Esophagus (tissue), 2 donors: Measurements from ENCODE around the gene APLP2. TPM values are rescaled to one million over a fixed set of nuclear protein-coding genes. Genes with fewer than 3 reads are reported as not detected.
"Not testable (repeated sequence)": the region's sequence is repeated elsewhere in the genome, so short reads cannot be mapped to it uniquely, and the experiment has no call there.

Source experiments
- H3K27ac ChIP-seq, 2 donors: one replicate each; pipeline ENCODE4 v1.5.1; 2013; ENCODE audit warnings: low read depth in 2 of 2, mild to moderate bottlenecking in 2 of 2, inconsistent platforms in 1 of 2, low read length in 1 of 2, moderate library complexity in 1 of 2
- H3K27me3 ChIP-seq, 2 donors: one replicate each; pipeline ENCODE4 v1.6.1; 2013; ENCODE audit warnings: low read length in 2 of 2, control low read depth in 1 of 2, mild to moderate bottlenecking in 1 of 2; ENCODE audit not compliant: insufficient read depth in 2 of 2, control insufficient read depth in 1 of 2
- H3K36me3 ChIP-seq, 2 donors: one replicate each; pipeline ENCODE4 v1.6.1; 2013; ENCODE audit warnings: low read length in 1 of 2; ENCODE audit not compliant: control insufficient read depth in 2 of 2, insufficient read depth in 2 of 2
- H3K4me1 ChIP-seq, 2 donors: one replicate each; pipeline ENCODE4 v1.6.1; 2013; ENCODE audit warnings: low read length in 1 of 2; ENCODE audit not compliant: control insufficient read depth in 2 of 2, insufficient read depth in 2 of 2
- H3K4me3 ChIP-seq, 2 donors: one replicate each; pipeline ENCODE4 v1.5.1; 2013; ENCODE audit warnings: low read length in 2 of 2, mild to moderate bottlenecking in 2 of 2, low read depth in 1 of 2, moderate library complexity in 1 of 2
- H3K9me3 ChIP-seq, 2 donors: one replicate each; pipeline ENCODE4 v1.6.1; 2013; ENCODE audit warnings: mild to moderate bottlenecking in 2 of 2, low read depth in 1 of 2, low read length in 1 of 2, moderate library complexity in 1 of 2; ENCODE audit not compliant: control insufficient read depth in 2 of 2, insufficient read depth in 1 of 2
- WGBS, 2 donors: extraction: QIAGEN DNeasy Blood & Tissue Kit; methylation state at CpG; one replicate each; pipeline ENCODE4 v1.1.7; 2013; 5-methylcytosine and 5-hydroxymethylcytosine counted together
- polyA plus RNA-seq, 2 donors: library from polyadenylated mRNA; stranded (reverse); fragments of 200-250 nt; gene quantifications; one replicate each; pipeline ENCODE4 v1.2.3, GENCODE V29; 2013
- donor health status: healthy with polysubstance abuse.
- donor health status: Bipolar disorder and iron deficiency.

The APLP2 gene
- 10 to 100 TPM; 48.9 to 80.5 TPM for polyA plus RNA-seq

GRCh38 chr11:130069659-130070108 is at the start of gene APLP2:
TSS of gene APLP2 (plus strand) at chr11:130069894. CDS start at chr11:130069978, 84 bp downstream.
- peak within 1 kb of the TSS; percentile 83 to 98 for H3K4me3 ChIP-seq
- no peaks in the 10 kb centered on the region for H3K9me3 ChIP-seq
- no peaks in the 10 kb centered on the region for H3K36me3 ChIP-seq
- H3K27ac ChIP-seq, result peak within 1 kb of the TSS; percentile 96 to 98
- 0 to 1% methylated on average over 25 to 51 of the region's 51 CpGs for WGBS, 2 donors
- H3K27me3 ChIP-seq, result no peaks in the 10 kb centered on the region
- peaks cover 0 to 7% of the 10 kb centered on the region in 2 donors for H3K4me1 ChIP-seq

- 88 to 90% methylated on average over 4 of the region's 4 CpGs for WGBS, 2 donors
- Histone ChIP-seq H3K4me3 (no peak overlapping the region), H3K27me3 (no peaks in the 10 kb centered on the region), H3K4me1 (peaks cover 0 to 4% of the 10 kb centered on the region in 2 donors), H3K27ac (no peak overlapping the region), H3K9me3 (no peaks in the 10 kb centered on the region), H3K36me3 (no peaks in the 10 kb centered on the region)
Observed at GRCh38 chr11:130020323-130020722, 49.4 kb upstream of the APLP2 start.

- H3K4me1 ChIP-seq, H3K27ac ChIP-seq, H3K9me3 ChIP-seq, H3K36me3 ChIP-seq, H3K4me3 ChIP-seq, H3K27me3 ChIP-seq: not testable (repeated sequence)
- 98 to 99% methylated on average over 34 to 38 of the region's 38 CpGs for WGBS, 2 donors
Observed at GRCh38 chr11:130021606-130022005, 48.1 kb upstream of the APLP2 start.

GRCh38 chr11:130022799-130023198 is 46.9 kb upstream of the APLP2 start:
- Histone ChIP-seq H3K27ac (no peak overlapping the region), H3K4me1 (peaks cover 0 to 2% of the 10 kb centered on the region in 2 donors), H3K4me3 (no peak overlapping the region), H3K36me3 (no peaks in the 10 kb centered on the region), H3K9me3 (no peaks in the 10 kb centered on the region), H3K27me3 (no peaks in the 10 kb centered on the region)
- WGBS, 2 donors, result 95 to 98% methylated on average over 2 of the region's 2 CpGs

GRCh38 chr11:130023204-130023603 is 46.5 kb upstream of the APLP2 start:
- H3K27me3 ChIP-seq, result no peaks in the 10 kb centered on the region
- H3K36me3 ChIP-seq, result no peaks in the 10 kb centered on the region
- 35 to 38% methylated on average over 2 of the region's 2 CpGs for WGBS, 2 donors
- no peak overlapping the region for H3K27ac ChIP-seq
- H3K4me1 ChIP-seq, result peaks cover 0 to 2% of the 10 kb centered on the region in 2 donors
- H3K4me3 ChIP-seq, result no peak overlapping the region
- H3K9me3 ChIP-seq, result no peaks in the 10 kb centered on the region

- no peak overlapping the region for H3K27ac ChIP-seq
- no peaks in the 10 kb centered on the region for H3K9me3 ChIP-seq
- H3K27me3 ChIP-seq, result no peaks in the 10 kb centered on the region
- WGBS, 2 donors, result 44 to 59% methylated on average over 1 of the region's 1 CpG
- H3K4me1 ChIP-seq, result peaks cover 0 to 2% of the 10 kb centered on the region in 2 donors
- no peaks in the 10 kb centered on the region for H3K36me3 ChIP-seq
- H3K4me3 ChIP-seq, result no peak overlapping the region
Observed at GRCh38 chr11:130024361-130024760, 45.3 kb upstream of the APLP2 start.

GRCh38 chr11:130025371-130025770 is 44.3 kb upstream of the APLP2 start:
- no peaks in the 10 kb centered on the region for H3K36me3 ChIP-seq
- H3K4me1 ChIP-seq, result peaks cover 0 to 2% of the 10 kb centered on the region in 2 donors
- no peaks in the 10 kb centered on the region for H3K27me3 ChIP-seq
- H3K9me3 ChIP-seq, result no peaks in the 10 kb centered on the region
- 88 to 90% methylated on average over 1 of the region's 1 CpG for WGBS, 2 donors
- H3K4me3 ChIP-seq, result no peak overlapping the region
- H3K27ac ChIP-seq, result no peak overlapping the region

- H3K4me1 ChIP-seq, result no peaks in the 10 kb centered on the region
- no peak overlapping the region for H3K4me3 ChIP-seq
- no peak overlapping the region for H3K27ac ChIP-seq
- no peaks in the 10 kb centered on the region for H3K36me3 ChIP-seq
- 79% methylated on average over 3 of the region's 3 CpGs for WGBS, 2 donors
- no peaks in the 10 kb centered on the region for H3K27me3 ChIP-seq
- H3K9me3 ChIP-seq, result no peaks in the 10 kb centered on the region
Observed at GRCh38 chr11:130029137-130029536, 40.6 kb upstream of the APLP2 start.

GRCh38 chr11:130031056-130031455 is 38.6 kb upstream of the APLP2 start:
- H3K4me1 ChIP-seq, result no peaks in the 10 kb centered on the region
- H3K36me3 ChIP-seq, result no peaks in the 10 kb centered on the region
- no peak overlapping the region for H3K27ac ChIP-seq
- 83 to 100% methylated on average over 1 of the region's 1 CpG for WGBS, 2 donors
- H3K4me3 ChIP-seq, result no peak overlapping the region
- H3K9me3 ChIP-seq, result no peaks in the 10 kb centered on the region
- no peaks in the 10 kb centered on the region for H3K27me3 ChIP-seq

- H3K4me1 ChIP-seq, result no peaks in the 10 kb centered on the region
- H3K9me3 ChIP-seq, result no peaks in the 10 kb centered on the region
- no peaks in the 10 kb centered on the region for H3K36me3 ChIP-seq
- H3K4me3 ChIP-seq, result no peak overlapping the region
- H3K27ac ChIP-seq, result no peak overlapping the region
- WGBS, 2 donors, result 50 to 62% methylated on average over 2 of the region's 2 CpGs
- no peaks in the 10 kb centered on the region for H3K27me3 ChIP-seq
Observed at GRCh38 chr11:130031945-130032344, 37.7 kb upstream of the APLP2 start.
